Sigmoid colon (tissue), 4 donors: Measurements from ENCODE around the gene KNDC1.

Source experiments
- CTCF ChIP-seq, 4 experiments: fragments of 450-650 bp in 3 of 4; fragments of 200-600 bp in 1 of 4; IDR thresholded peaks; one replicate each; pipeline ENCODE4 v1.5.1; 2016 to 2019; ENCODE audit warnings: antibody characterized with exemption in 4 of 4, mild to moderate bottlenecking in 3 of 4, moderate library complexity in 2 of 4
- EP300 ChIP-seq, 4 donors: sonication (generic); formaldehyde crosslinking; IDR thresholded peaks; one replicate each; pipeline ENCODE4 v1.6.1; 2017; ENCODE audit warnings: antibody characterized with exemption in 4 of 4
- POLR2A ChIP-seq, 2 donors: fragments of 450-650 bp; IDR thresholded peaks; one replicate each; pipeline ENCODE4 v1.6.1; 2016; ENCODE audit warnings: antibody characterized with exemption in 2 of 2, mild to moderate bottlenecking in 2 of 2, moderate library complexity in 2 of 2
- POLR2AphosphoS5 ChIP-seq, 4 donors: sonication (generic); formaldehyde crosslinking; IDR thresholded peaks; one replicate each; pipeline ENCODE4 v1.6.1; 2017; ENCODE audit warnings: antibody characterized with exemption in 4 of 4

- TF ChIP-seq CTCF (IDR thresholded peaks at IDR 0.05) (no peak), POLR2A (IDR thresholded peaks at IDR 0.05) (no peak), POLR2AphosphoS5 (IDR thresholded peaks at IDR 0.05) (no peak), EP300 (IDR thresholded peaks at IDR 0.05) (no peak)
Measured at GRCh38 chr10:133201948-133202725, 42.1 kb downstream of the KNDC1 start.
